ENCODE data around the gene PPP1R16B. TPM values are rescaled to one million over a fixed set of nuclear protein-coding genes. Genes with fewer than 3 reads are reported as not detected.

The PPP1R16B gene
- total RNA-seq, 2 experiments from 2014 or later: 72.9 to 73.4 TPM

- H3K4me1 Mint-ChIP-seq: peaks cover 22% of the 10 kb centered on the region
- no peak overlapping the region for H3K4me3 Mint-ChIP-seq
- H3K27me3 Mint-ChIP-seq: no peaks in the 10 kb centered on the region
- peaks cover 30% of the 10 kb centered on the region for H3K36me3 Mint-ChIP-seq
- no peak for DNase-seq
- H3K9me3 Mint-ChIP-seq: no peaks in the 10 kb centered on the region
- H3K27ac Mint-ChIP-seq: no peak overlapping the region
- POLR2A ChIA-PET: no interaction called here
- no peak for ATAC-seq (ENCODE audit: low read depth)
Measured at GRCh38 chr20:38937978-38938473, 132.5 kb downstream of the PPP1R16B start.

GRCh38 chr20:38939686-38940085, 134.2 kb downstream of the PPP1R16B start:
- POLR2A ChIA-PET: no interaction called here
- DNase-seq (no peak), ATAC-seq (ENCODE audit: low read depth) (no peak)
- no peaks in the 10 kb centered on the region for H3K9me3 Mint-ChIP-seq
- no peak overlapping the region for H3K4me3 Mint-ChIP-seq
- H3K36me3 Mint-ChIP-seq: peaks cover 32% of the 10 kb centered on the region
- H3K27ac Mint-ChIP-seq: no peak overlapping the region
- H3K4me1 Mint-ChIP-seq: peaks cover 20% of the 10 kb centered on the region
- H3K27me3 Mint-ChIP-seq: no peaks in the 10 kb centered on the region

GRCh38 chr20:38940644-38941043, 135.1 kb downstream of the PPP1R16B start:
- no peak for DNase-seq
- H3K36me3 Mint-ChIP-seq: peaks cover 34% of the 10 kb centered on the region
- H3K9me3 Mint-ChIP-seq: no peaks in the 10 kb centered on the region
- no peak overlapping the region for H3K27ac Mint-ChIP-seq
- H3K4me3 Mint-ChIP-seq: no peak overlapping the region
- no peak for ATAC-seq (ENCODE audit: low read depth)
- H3K27me3 Mint-ChIP-seq: no peaks in the 10 kb centered on the region
- POLR2A ChIA-PET: no interaction called here
- H3K4me1 Mint-ChIP-seq: peaks cover 20% of the 10 kb centered on the region

GRCh38 chr20:38941726-38942389, 136.4 kb downstream of the PPP1R16B start:
- peaks cover 42% of the 10 kb centered on the region for H3K36me3 Mint-ChIP-seq
- no peak overlapping the region for H3K27ac Mint-ChIP-seq
- H3K4me3 Mint-ChIP-seq: no peak overlapping the region
- H3K27me3 Mint-ChIP-seq: no peaks in the 10 kb centered on the region
- peaks cover 17% of the 10 kb centered on the region for H3K4me1 Mint-ChIP-seq
- POLR2A ChIA-PET: no interaction called here
- DNase-seq: no peak
- ATAC-seq (ENCODE audit: low read depth): no peak
- no peaks in the 10 kb centered on the region for H3K9me3 Mint-ChIP-seq

GRCh38 chr20:38945012-38945411, 139.5 kb downstream of the PPP1R16B start:
- H3K4me3 Mint-ChIP-seq: no peak overlapping the region
- no peaks in the 10 kb centered on the region for H3K4me1 Mint-ChIP-seq
- no peak overlapping the region for H3K27ac Mint-ChIP-seq
- H3K36me3 Mint-ChIP-seq: peaks cover 47% of the 10 kb centered on the region
- no peak for ATAC-seq (ENCODE audit: low read depth)
- no peak for DNase-seq
- H3K27me3 Mint-ChIP-seq: no peaks in the 10 kb centered on the region
- no peaks in the 10 kb centered on the region for H3K9me3 Mint-ChIP-seq
- POLR2A ChIA-PET: no interaction called here

GRCh38 chr20:38946836-38947235, 141.3 kb downstream of the PPP1R16B start:
- no peaks in the 10 kb centered on the region for H3K9me3 Mint-ChIP-seq
- peaks cover 52% of the 10 kb centered on the region for H3K36me3 Mint-ChIP-seq
- ATAC-seq (ENCODE audit: low read depth) (no peak), DNase-seq (no peak)
- no peak overlapping the region for H3K27ac Mint-ChIP-seq
- POLR2A ChIA-PET: interaction anchor here (0.5 kb wide), 1 partner anchor 9 kb away, joined by 3 read pairs; no protein-coding TSS in a partner anchor
- H3K27me3 Mint-ChIP-seq: no peaks in the 10 kb centered on the region
- no peaks in the 10 kb centered on the region for H3K4me1 Mint-ChIP-seq
- no peak overlapping the region for H3K4me3 Mint-ChIP-seq

GRCh38 chr20:38947931-38948362, 142.4 kb downstream of the PPP1R16B start:
- POLR2A ChIA-PET: no interaction called here
- ATAC-seq (ENCODE audit: low read depth) (no peak), DNase-seq (no peak)
- H3K27me3 Mint-ChIP-seq: no peaks in the 10 kb centered on the region
- no peak overlapping the region for H3K4me3 Mint-ChIP-seq
- H3K4me1 Mint-ChIP-seq: no peaks in the 10 kb centered on the region
- no peak overlapping the region for H3K27ac Mint-ChIP-seq
- peaks cover 50% of the 10 kb centered on the region for H3K36me3 Mint-ChIP-seq
- H3K9me3 Mint-ChIP-seq: no peaks in the 10 kb centered on the region

- DNase-seq: no peak
- POLR2A ChIA-PET: interaction anchor here (1.0 kb wide), 1 partner anchor 12 kb away, joined by 4 read pairs; the partner anchor contains the start of gene DHX35
- no peak overlapping the region for H3K27ac Mint-ChIP-seq
Measured at GRCh38 chr20:38950254-38950653, 144.8 kb downstream of the PPP1R16B start.

GRCh38 chr20:38951611-38952010, 146.1 kb downstream of the PPP1R16B start:
- Mint-ChIP-seq H3K9me3 (no peaks in the 10 kb centered on the region), H3K36me3 (peaks cover 45% of the 10 kb centered on the region), H3K27ac (no peak overlapping the region), H3K4me3 (no peak overlapping the region), H3K27me3 (no peaks in the 10 kb centered on the region), H3K4me1 (no peaks in the 10 kb centered on the region)
- no peak for DNase-seq
- POLR2A ChIA-PET: interaction anchor here (0.5 to 1.0 kb wide), 2 partner anchors 25 to 859 kb away, joined by 5 to 6 read pairs; partner anchors contain the start of gene FAM83D
- ATAC-seq (ENCODE audit: low read depth): no peak

More at GRCh38 chr20:38950254-38950653, 144.8 kb downstream of the PPP1R16B start:
- no peak for ATAC-seq (ENCODE audit: low read depth)
- Mint-ChIP-seq H3K4me3 (no peak overlapping the region), H3K9me3 (no peaks in the 10 kb centered on the region), H3K27me3 (no peaks in the 10 kb centered on the region), H3K36me3 (peaks cover 52% of the 10 kb centered on the region), H3K4me1 (no peaks in the 10 kb centered on the region)

GRCh38 chr20:38952153-38952552, 146.7 kb downstream of the PPP1R16B start:
- H3K27ac Mint-ChIP-seq: no peak overlapping the region
- H3K4me1 Mint-ChIP-seq: no peaks in the 10 kb centered on the region
- no peak overlapping the region for H3K4me3 Mint-ChIP-seq
- no peak for ATAC-seq (ENCODE audit: low read depth)
- POLR2A ChIA-PET: interaction anchor here (1.0 kb wide), 1 partner anchor 25 kb away, joined by 5 read pairs; the partner anchor contains the start of gene FAM83D
- DNase-seq: no peak
- no peaks in the 10 kb centered on the region for H3K27me3 Mint-ChIP-seq
- H3K36me3 Mint-ChIP-seq: peaks cover 40% of the 10 kb centered on the region
- no peaks in the 10 kb centered on the region for H3K9me3 Mint-ChIP-seq

- no peak for ATAC-seq (ENCODE audit: low read depth)
- Mint-ChIP-seq H3K36me3 (peaks cover 29% of the 10 kb centered on the region), H3K4me1 (no peaks in the 10 kb centered on the region), H3K27me3 (no peaks in the 10 kb centered on the region), H3K4me3 (no peak overlapping the region), H3K27ac (no peak overlapping the region), H3K9me3 (no peaks in the 10 kb centered on the region)
- no peak for DNase-seq
- POLR2A ChIA-PET: interaction anchor here (1.2 kb wide), 1 partner anchor 8 kb away, joined by 3 read pairs; the partner anchor contains the start of gene DHX35
Measured at GRCh38 chr20:38953630-38954340, 148.3 kb downstream of the PPP1R16B start.

- POLR2A ChIA-PET: no interaction called here
- H3K27ac Mint-ChIP-seq: no peak overlapping the region
- H3K4me1 Mint-ChIP-seq: peaks cover 9% of the 10 kb centered on the region
- no peaks in the 10 kb centered on the region for H3K9me3 Mint-ChIP-seq
- no peak for ATAC-seq (ENCODE audit: low read depth)
- H3K36me3 Mint-ChIP-seq: peaks cover 8% of the 10 kb centered on the region
- no peak overlapping the region for H3K4me3 Mint-ChIP-seq
- no peaks in the 10 kb centered on the region for H3K27me3 Mint-ChIP-seq
- no peak for DNase-seq
Measured at GRCh38 chr20:38957235-38957876, 151.9 kb downstream of the PPP1R16B start.

GRCh38 chr20:38957915-38958485, 152.5 kb downstream of the PPP1R16B start:
- no peaks in the 10 kb centered on the region for H3K9me3 Mint-ChIP-seq
- POLR2A ChIA-PET: no interaction called here
- peaks cover 7% of the 10 kb centered on the region for H3K36me3 Mint-ChIP-seq
- H3K4me3 Mint-ChIP-seq: no peak overlapping the region
- no peak overlapping the region for H3K27ac Mint-ChIP-seq
- no peaks in the 10 kb centered on the region for H3K27me3 Mint-ChIP-seq
- DNase-seq: no peak
- H3K4me1 Mint-ChIP-seq: peaks cover 13% of the 10 kb centered on the region
- no peak for ATAC-seq (ENCODE audit: low read depth)

Measured in activated naive CD8-positive, alpha-beta T cell treated with anti-CD3 and anti-CD28 coated beads, Interleukin-2, amount 10 ng/mL, durations not matched to agents 7 days and 5 days (primary cell).